HepG2 (cell line): ENCODE data around the gene CIROP. TPM values are rescaled to one million over a fixed set of nuclear protein-coding genes. Genes with fewer than 3 reads are reported as not detected.
A peak's percentile ranks its signal among the peaks of the same experiment; 100 is the strongest.

Experiments
- ARNTL ChIP-seq: sonication (generic); formaldehyde crosslinking; IDR thresholded peaks from 2 replicates; pipeline ENCODE4 v1.4.0; 2020; ENCODE audit warnings: mild to moderate bottlenecking, missing genetic modification reagents
- ATF7 ChIP-seq, 2 experiments: fragments of 450-650 bp in 1 of 2; sonication (generic) in 1 of 2; formaldehyde crosslinking in 1 of 2; IDR thresholded peaks; 2 replicates each; pipeline versions ENCODE4 v1.4.0 to v1.6.1; 2016 to 2020; ENCODE audit warnings: antibody characterized with exemption in 1 of 2, mild to moderate bottlenecking in 1 of 2, missing genetic modification reagents in 1 of 2
- BRD4 ChIP-seq: sonication (generic); formaldehyde crosslinking; IDR thresholded peaks from 2 replicates; pipeline ENCODE4 v1.4.0; 2020; ENCODE audit warnings: missing genetic modification reagents
- ETV5 ChIP-seq: IDR thresholded peaks from 2 replicates; pipeline ENCODE4 v1.6.1; 2018; ENCODE audit warnings: missing biosample characterization, missing genetic modification reagents, inconsistent platforms, borderline replicate concordance
- HOXA3 ChIP-seq: sonication (generic); formaldehyde crosslinking; IDR thresholded peaks from 2 replicates; pipeline ENCODE4 v1.5.0; 2020; ENCODE audit warnings: missing genetic modification reagents
- ISX ChIP-seq: sonication (generic); formaldehyde crosslinking; conservative IDR thresholded peaks from 2 replicates; pipeline ENCODE4 v1.5.0; 2020; ENCODE audit warnings: missing genetic modification reagents
- MAF1 ChIP-seq: sonication (generic); formaldehyde crosslinking; IDR thresholded peaks from 2 replicates; pipeline ENCODE4 v1.5.0; 2020; ENCODE audit warnings: missing genetic modification reagents, borderline replicate concordance
- SIX1 ChIP-seq: sonication (generic); formaldehyde crosslinking; IDR thresholded peaks from 2 replicates; pipeline ENCODE4 v1.4.0; 2020; ENCODE audit warnings: missing genetic modification reagents, borderline replicate concordance
- ZBTB26 ChIP-seq: IDR thresholded peaks from 2 replicates; pipeline ENCODE4 v1.6.1; 2016; ENCODE audit warnings: missing compliant biosample characterization, missing genetic modification reagents, borderline replicate concordance
- ZBTB39 ChIP-seq: sonication (generic); formaldehyde crosslinking; IDR thresholded peaks from 2 replicates; pipeline ENCODE4 v1.5.0; 2020; ENCODE audit warnings: missing genetic modification reagents
- ZNF367 ChIP-seq: sonication (generic); formaldehyde crosslinking; IDR thresholded peaks from 2 replicates; pipeline ENCODE4 v1.4.0; 2020; ENCODE audit warnings: missing genetic modification reagents, borderline replicate concordance
- ZNF556 ChIP-seq: sonication (generic); formaldehyde crosslinking; IDR thresholded peaks from 2 replicates; pipeline ENCODE4 v1.4.0; 2020; ENCODE audit warnings: mild to moderate bottlenecking, missing genetic modification reagents, borderline replicate concordance
- ZNF609 ChIP-seq: sonication (generic); formaldehyde crosslinking; IDR thresholded peaks from 2 replicates; pipeline ENCODE4 v1.4.0; 2020; ENCODE audit warnings: mild to moderate bottlenecking, missing genetic modification reagents, borderline replicate concordance
- ZNF674 ChIP-seq: sonication (generic); formaldehyde crosslinking; IDR thresholded peaks from 2 replicates; pipeline ENCODE4 v1.5.0; 2020; ENCODE audit warnings: low read depth, mild to moderate bottlenecking, missing genetic modification reagents
- ZNF720 ChIP-seq: sonication (generic); formaldehyde crosslinking; IDR thresholded peaks from 2 replicates; pipeline ENCODE4 v1.4.0; 2020; ENCODE audit warnings: missing genetic modification reagents
- ZNF816 ChIP-seq: sonication (generic); formaldehyde crosslinking; IDR thresholded peaks from 2 replicates; pipeline ENCODE4 v1.8.0; 2022; ENCODE audit warnings: missing genetic modification reagents, mild to moderate bottlenecking, borderline replicate concordance
- polyA plus RNA-seq, 8 experiments: library from polyadenylated mRNA; depleted of rRNA in 3 of 8; stranded (reverse) in 7 of 8; unstranded in 1 of 8; fragments of >200 nt; fragmentation: Illumina TruSeq in 4 of 8; extraction: Trizol in 4 of 8; gene quantifications; 2 replicates each; pipeline versions ENCODE4 v1.2.1 to v1.2.3, GENCODE V29; 2011 to 2016; ENCODE audit warnings: low read depth in 4 of 8, missing spikeins in 1 of 8, mixed read lengths in 1 of 8; ENCODE audit not compliant: insufficient read depth in 1 of 8
- total RNA-seq, 5 experiments: library from RNA; depleted of rRNA; stranded (reverse); fragments of >200 nt; fragmentation: Illumina TruSeq; extraction: Trizol; gene quantifications; 2 replicates each; pipeline ENCODE4 v1.2.3, GENCODE V29; 2016; ENCODE audit warnings: low read depth in 1 of 5
- TF ChIP-seq, protein P1 (sequence below): sonication (generic); formaldehyde crosslinking; IDR thresholded peaks from 2 replicates; pipeline ENCODE4 v1.4.0; 2020; ENCODE audit warnings: missing genetic modification reagents, borderline replicate concordance

CIROP gene
- total and polyA plus RNA-seq, 2 of the 13 experiments (the other 11 are each of a cell fraction or from before 2014, with no cell fraction given) = 0.07 TPM; not detected in 1

- peak; percentile 80; the same call in 1 of the 2 replicates for TF ChIP-seq ZBTB26 (CRISPR knock-in tag)
- TF ChIP-seq MAF1 (CRISPR knock-in tag) = peak; percentile 97
- peak; percentile 96 for TF ChIP-seq ISX (CRISPR knock-in tag)
- peak; percentile 98 for TF ChIP-seq ZNF556 (CRISPR knock-in tag)
- TF ChIP-seq ATF7 (IDR thresholded peaks at IDR 0.05) = no peak
- peak; percentile 93 for TF ChIP-seq ATF7 (CRISPR knock-in tag; IDR thresholded peaks at IDR 0.05)
- peak; percentile 97 for TF ChIP-seq HOXA3 (CRISPR knock-in tag)
- TF ChIP-seq ZNF367 (CRISPR knock-in tag) = peak; percentile 92; the same call in 1 of the 2 replicates
- TF ChIP-seq ZNF674 (CRISPR knock-in tag) = 0 out of 2 replicates have a peak, but pooled peaks have one; percentile 70
- peak; percentile 20; the same call in 1 of the 2 replicates for TF ChIP-seq ETV5 (CRISPR knock-in tag)
- peak; percentile 88 for TF ChIP-seq ZNF609
- peak; percentile 99 for TF ChIP-seq BRD4
- TF ChIP-seq SIX1 (CRISPR knock-in tag) = peak; percentile 67; the same call in 1 of the 2 replicates
- TF ChIP-seq ZNF720 = peak; percentile 92
- TF ChIP-seq ARNTL (CRISPR knock-in tag) = no peak; the same call in none of the 2 replicates
- TF ChIP-seq ZBTB39 = peak; percentile 99
- TF ChIP-seq, protein P1, sequence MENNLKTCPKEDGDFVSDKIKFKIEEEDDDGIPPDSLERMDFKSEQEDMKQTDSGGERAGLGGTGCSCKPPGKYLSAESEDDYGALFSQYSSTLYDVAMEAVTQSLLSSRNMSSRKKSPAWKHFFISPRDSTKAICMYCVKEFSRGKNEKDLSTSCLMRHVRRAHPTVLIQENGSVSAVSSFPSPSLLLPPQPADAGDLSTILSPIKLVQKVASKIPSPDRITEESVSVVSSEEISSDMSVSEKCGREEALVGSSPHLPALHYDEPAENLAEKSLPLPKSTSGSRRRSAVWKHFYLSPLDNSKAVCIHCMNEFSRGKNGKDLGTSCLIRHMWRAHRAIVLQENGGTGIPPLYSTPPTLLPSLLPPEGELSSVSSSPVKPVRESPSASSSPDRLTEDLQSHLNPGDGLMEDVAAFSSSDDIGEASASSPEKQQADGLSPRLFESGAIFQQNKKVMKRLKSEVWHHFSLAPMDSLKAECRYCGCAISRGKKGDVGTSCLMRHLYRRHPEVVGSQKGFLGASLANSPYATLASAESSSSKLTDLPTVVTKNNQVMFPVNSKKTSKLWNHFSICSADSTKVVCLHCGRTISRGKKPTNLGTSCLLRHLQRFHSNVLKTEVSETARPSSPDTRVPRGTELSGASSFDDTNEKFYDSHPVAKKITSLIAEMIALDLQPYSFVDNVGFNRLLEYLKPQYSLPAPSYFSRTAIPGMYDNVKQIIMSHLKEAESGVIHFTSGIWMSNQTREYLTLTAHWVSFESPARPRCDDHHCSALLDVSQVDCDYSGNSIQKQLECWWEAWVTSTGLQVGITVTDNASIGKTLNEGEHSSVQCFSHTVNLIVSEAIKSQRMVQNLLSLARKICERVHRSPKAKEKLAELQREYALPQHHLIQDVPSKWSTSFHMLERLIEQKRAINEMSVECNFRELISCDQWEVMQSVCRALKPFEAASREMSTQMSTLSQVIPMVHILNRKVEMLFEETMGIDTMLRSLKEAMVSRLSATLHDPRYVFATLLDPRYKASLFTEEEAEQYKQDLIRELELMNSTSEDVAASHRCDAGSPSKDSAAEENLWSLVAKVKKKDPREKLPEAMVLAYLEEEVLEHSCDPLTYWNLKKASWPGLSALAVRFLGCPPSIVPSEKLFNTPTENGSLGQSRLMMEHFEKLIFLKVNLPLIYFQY (CRISPR knock-in tag) = peak; percentile 59; the same call in 1 of the 2 replicates
- TF ChIP-seq ZNF816 (CRISPR knock-in tag) = peak; percentile 62; the same call in 1 of the 2 replicates
Observed at GRCh38 chr14:23094666-23095195, 10.1 kb downstream of the CIROP start, which contains the start of gene ACIN1 (continued).
